ENCODE results near the gene RNF19B. TPM values are rescaled to one million over a fixed set of nuclear protein-coding genes. Genes with fewer than 3 reads are reported as not detected.

The RNF19B gene
- total RNA-seq, 3 donors from 2014 or later (not counting 1 experiment from before 2014, with no cell fraction given), result 44.2 to 110 (median 54.3) TPM

- Mint-ChIP-seq H3K27me3 (ENCODE audit: low read depth in 2 of 2) (peaks cover 25 to 46% of the 10 kb centered on the region in 2 donors), H3K36me3 (no peaks in the 10 kb centered on the region), H3K9me3 (no peaks in the 10 kb centered on the region), H3K4me3 (no peak overlapping the region), H3K4me1 (peaks cover 4 to 14% of the 10 kb centered on the region in 2 donors), H3K27ac (no peak overlapping the region)
- ATAC-seq, result no peak
- no peak for DNase-seq
- 81% methylated on average over 9 of the region's 9 CpGs for WGBS (ENCODE audit: insufficient coverage)
- intact Hi-C loops (cut with micrococcal nuclease), result no loop called here
- Histone ChIP-seq H3K4me1 (ENCODE audit: control insufficient read depth, insufficient read depth, low read length) (peaks cover 20% of the 10 kb centered on the region), H3K9me3 (ENCODE audit: control insufficient read depth, insufficient read depth, low read length) (no peaks in the 10 kb centered on the region), H3K4me3 (ENCODE audit: low read length) (no peak overlapping the region), H3K27me3 (ENCODE audit: control insufficient read depth, insufficient read depth, low read length) (peaks cover 35% of the 10 kb centered on the region), H3K36me3 (ENCODE audit: control insufficient read depth, insufficient read depth, low read length) (no peaks in the 10 kb centered on the region), H3K27ac (ENCODE audit: low read length) (no peak overlapping the region)
- no peak for TF ChIP-seq CTCF (IDR thresholded peaks at IDR 0.05)
Observed at GRCh38 chr1:32898056-32898455, 66.6 kb downstream of the RNF19B start.

GRCh38 chr1:32897082-32898049, 67.2 kb downstream of the RNF19B start:
- peaks cover 7 to 19% of the 10 kb centered on the region in 2 donors for H3K4me1 Mint-ChIP-seq
- DNase-seq (no peak), ATAC-seq (no peak)
- Histone ChIP-seq H3K4me3 (ENCODE audit: low read length) (no peak overlapping the region), H3K9me3 (ENCODE audit: control insufficient read depth, insufficient read depth, low read length) (no peaks in the 10 kb centered on the region), H3K36me3 (ENCODE audit: control insufficient read depth, insufficient read depth, low read length) (no peaks in the 10 kb centered on the region), H3K27ac (ENCODE audit: low read length) (no peak overlapping the region), H3K4me1 (ENCODE audit: control insufficient read depth, insufficient read depth, low read length) (peaks cover 25% of the 10 kb centered on the region), H3K27me3 (ENCODE audit: control insufficient read depth, insufficient read depth, low read length) (peaks cover 37% of the 10 kb centered on the region)
- no peaks in the 10 kb centered on the region for H3K9me3 Mint-ChIP-seq
- H3K4me3 Mint-ChIP-seq, result no peak overlapping the region
- intact Hi-C loops (cut with micrococcal nuclease), result no loop called here
- no peak for TF ChIP-seq CTCF (IDR thresholded peaks at IDR 0.05)
- H3K36me3 Mint-ChIP-seq, result no peaks in the 10 kb centered on the region
- no peak overlapping the region for H3K27ac Mint-ChIP-seq
- peaks cover 25 to 45% of the 10 kb centered on the region in 2 donors for H3K27me3 Mint-ChIP-seq (ENCODE audit: low read depth in 2 of 2)
- WGBS (ENCODE audit: insufficient coverage), result 88% methylated on average over 11 of the region's 11 CpGs

- Mint-ChIP-seq H3K4me1 (peaks cover 13 to 18% of the 10 kb centered on the region in 2 donors), H3K9me3 (no peaks in the 10 kb centered on the region), H3K36me3 (no peaks in the 10 kb centered on the region), H3K27ac (no peak overlapping the region), H3K27me3 (ENCODE audit: low read depth in 2 of 2) (peaks cover 26 to 46% of the 10 kb centered on the region in 2 donors), H3K4me3 (no peak overlapping the region)
- 87% methylated on average over 5 of the region's 5 CpGs for WGBS (ENCODE audit: insufficient coverage)
- Histone ChIP-seq H3K27ac (ENCODE audit: low read length) (no peak overlapping the region), H3K4me1 (ENCODE audit: control insufficient read depth, insufficient read depth, low read length) (peaks cover 21% of the 10 kb centered on the region), H3K36me3 (ENCODE audit: control insufficient read depth, insufficient read depth, low read length) (no peaks in the 10 kb centered on the region), H3K9me3 (ENCODE audit: control insufficient read depth, insufficient read depth, low read length) (no peaks in the 10 kb centered on the region), H3K4me3 (ENCODE audit: low read length) (no peak overlapping the region), H3K27me3 (ENCODE audit: control insufficient read depth, insufficient read depth, low read length) (peaks cover 42% of the 10 kb centered on the region)
- TF ChIP-seq CTCF (IDR thresholded peaks at IDR 0.05), result no peak
- ATAC-seq (no peak), DNase-seq (no peak)
- intact Hi-C loops (cut with micrococcal nuclease), result no loop called here
Observed at GRCh38 chr1:32896451-32896850, 68.2 kb downstream of the RNF19B start.

Measured in natural killer cell (primary cell).